MM.1S (cell line): ENCODE results near the gene PRSS33.

Experiments
- DNase-seq: peaks from one replicate; pipeline ENCODE4 v3.0.0-alpha.2; 2015
- H2AFZ ChIP-seq: fragments of 300-600 bp; sonication (generic); 2 replicates; pipeline ENCODE4 v1.6.0; 2016; ENCODE audit warnings: antibody characterized with exemption, low read length
- H3F3A ChIP-seq: fragments of 300-600 bp; sonication (generic); 2 replicates; pipeline ENCODE4 v1.6.1; 2016; ENCODE audit warnings: mild to moderate bottlenecking, antibody characterized with exemption, low read length, moderate library complexity, mixed read lengths; ENCODE audit not compliant: insufficient read depth
- H3K27ac ChIP-seq: fragments of 300-600 bp; sonication (generic); 2 replicates; pipeline ENCODE4 v1.5.1; 2016; ENCODE audit warnings: mild to moderate bottlenecking, low read length
- H3K27me3 ChIP-seq: fragments of 300-600 bp; sonication (generic); replicated peaks from 2 replicates; pipeline ENCODE4 v1.6.0; 2016; ENCODE audit warnings: low read length; ENCODE audit not compliant: insufficient read depth
- H3K36me3 ChIP-seq: fragments of 300-600 bp; sonication (generic); replicated peaks from 2 replicates; pipeline ENCODE4 v1.6.1; 2016; ENCODE audit warnings: mild to moderate bottlenecking, low read length, mixed read lengths; ENCODE audit not compliant: insufficient read depth
- H3K4me1 ChIP-seq: fragments of 300-600 bp; sonication (generic); 2 replicates; pipeline ENCODE4 v1.6.1; 2016; ENCODE audit warnings: low read length, mixed read lengths
- H3K4me2 ChIP-seq: fragments of 300-600 bp; sonication (generic); 2 replicates; pipeline ENCODE4 v1.6.0; 2016; ENCODE audit warnings: low read depth, low read length
- H3K4me3 ChIP-seq: fragments of 300-600 bp; sonication (generic); 2 replicates; pipeline ENCODE4 v1.5.1; 2016; ENCODE audit warnings: low read length, mixed read lengths
- H3K79me2 ChIP-seq: fragments of 300-600 bp; sonication (generic); 2 replicates; pipeline ENCODE4 v1.6.1; 2016; ENCODE audit warnings: mixed run types, low read length, mixed read lengths
- H3K9ac ChIP-seq: fragments of 300-600 bp; sonication (generic); 2 replicates; pipeline ENCODE4 v1.6.1; 2016; ENCODE audit warnings: low read length, mixed read lengths
- H3K9me2 ChIP-seq: fragments of 300-600 bp; sonication (generic); replicated peaks from 2 replicates; pipeline ENCODE4 v1.6.1; 2016; ENCODE audit warnings: mild to moderate bottlenecking, low read length, mixed read lengths; ENCODE audit not compliant: insufficient read depth
- H3K9me3 ChIP-seq: fragments of 300-600 bp; sonication (generic); replicated peaks from 2 replicates; pipeline ENCODE4 v1.6.1; 2016; ENCODE audit warnings: mild to moderate bottlenecking, low read length, mixed read lengths; ENCODE audit not compliant: insufficient read depth
- H4K20me1 ChIP-seq: fragments of 300-600 bp; sonication (generic); 2 replicates; pipeline ENCODE4 v1.6.1; 2016; ENCODE audit warnings: mild to moderate bottlenecking, low read length, moderate library complexity, mixed read lengths; ENCODE audit not compliant: insufficient read depth
- EZH2 ChIP-seq: fragments of 300-600 bp; sonication (generic); optimal IDR thresholded peaks from 2 replicates; pipeline ENCODE3; 2017; ENCODE audit warnings: low read depth, mild to moderate bottlenecking, antibody characterized with exemption, low read length, mixed read lengths
- EZH2phosphoT487 ChIP-seq: fragments of 300-600 bp; sonication (generic); IDR thresholded peaks from 2 replicates; pipeline ENCODE4 v1.6.1; 2018; ENCODE audit warnings: antibody characterized with exemption, low read length
- TF ChIP-seq, protein P1 (sequence below): fragments of 300-600 bp; sonication (generic); IDR thresholded peaks from 2 replicates; pipeline ENCODE4 v1.5.1; 2016; ENCODE audit warnings: antibody characterized with exemption, low read length, mixed read lengths

The PRSS33 gene

DNA sequence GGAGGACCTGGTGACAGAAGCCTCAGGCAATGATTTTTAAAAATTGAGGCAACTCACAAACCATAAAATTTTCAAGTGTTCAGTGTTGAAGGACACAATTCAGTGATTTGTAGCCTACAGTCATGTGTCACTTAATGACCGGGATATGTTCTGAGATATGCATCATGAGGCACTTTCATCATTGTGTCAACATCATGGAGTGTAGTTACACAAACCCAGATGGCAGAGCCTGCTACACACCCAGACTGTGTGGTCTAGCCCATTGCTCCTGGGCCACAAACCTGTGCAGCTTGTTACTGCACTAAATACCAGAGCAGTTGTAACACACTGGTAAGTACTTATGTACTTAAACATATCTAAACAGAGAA, 12.5 kb upstream of the PRSS33 start:
- H3K4me1 ChIP-seq = peaks cover 6% of the 10 kb centered on the region; the same call in 1 of the 2 replicates
- H3K79me2 ChIP-seq = no peaks in the 10 kb centered on the region
- no peak overlapping the region for H3K27ac ChIP-seq
- no peak overlapping the region for H3K4me2 ChIP-seq
- no peak overlapping the region for H2AFZ ChIP-seq
- no peaks in the 10 kb centered on the region for H4K20me1 ChIP-seq
- no peaks in the 10 kb centered on the region for H3F3A ChIP-seq
- H3K9me2 ChIP-seq = no peaks in the 10 kb centered on the region
- H3K27me3 ChIP-seq = peaks cover 53% of the 10 kb centered on the region
- no peak overlapping the region for H3K9ac ChIP-seq
- H3K9me3 ChIP-seq = no peaks in the 10 kb centered on the region
- H3K4me3 ChIP-seq = no peak overlapping the region
- no peaks in the 10 kb centered on the region for H3K36me3 ChIP-seq
- DNase-seq = no peak
- TF ChIP-seq, protein P1, sequence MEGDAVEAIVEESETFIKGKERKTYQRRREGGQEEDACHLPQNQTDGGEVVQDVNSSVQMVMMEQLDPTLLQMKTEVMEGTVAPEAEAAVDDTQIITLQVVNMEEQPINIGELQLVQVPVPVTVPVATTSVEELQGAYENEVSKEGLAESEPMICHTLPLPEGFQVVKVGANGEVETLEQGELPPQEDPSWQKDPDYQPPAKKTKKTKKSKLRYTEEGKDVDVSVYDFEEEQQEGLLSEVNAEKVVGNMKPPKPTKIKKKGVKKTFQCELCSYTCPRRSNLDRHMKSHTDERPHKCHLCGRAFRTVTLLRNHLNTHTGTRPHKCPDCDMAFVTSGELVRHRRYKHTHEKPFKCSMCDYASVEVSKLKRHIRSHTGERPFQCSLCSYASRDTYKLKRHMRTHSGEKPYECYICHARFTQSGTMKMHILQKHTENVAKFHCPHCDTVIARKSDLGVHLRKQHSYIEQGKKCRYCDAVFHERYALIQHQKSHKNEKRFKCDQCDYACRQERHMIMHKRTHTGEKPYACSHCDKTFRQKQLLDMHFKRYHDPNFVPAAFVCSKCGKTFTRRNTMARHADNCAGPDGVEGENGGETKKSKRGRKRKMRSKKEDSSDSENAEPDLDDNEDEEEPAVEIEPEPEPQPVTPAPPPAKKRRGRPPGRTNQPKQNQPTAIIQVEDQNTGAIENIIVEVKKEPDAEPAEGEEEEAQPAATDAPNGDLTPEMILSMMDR = no peak
- TF ChIP-seq EZH2phosphoT487 (no peak), EZH2 (no peak)

- H3K27ac ChIP-seq = no peak overlapping the region
- no peaks in the 10 kb centered on the region for H3F3A ChIP-seq
- H4K20me1 ChIP-seq = no peaks in the 10 kb centered on the region
- TF ChIP-seq EZH2phosphoT487 = no peak
- TF ChIP-seq EZH2 = no peak
- TF ChIP-seq, protein P1 = no peak
- H3K9me2 ChIP-seq = no peaks in the 10 kb centered on the region
- no peaks in the 10 kb centered on the region for H3K79me2 ChIP-seq
- H3K4me1 ChIP-seq = peaks cover 6% of the 10 kb centered on the region; the same call in 1 of the 2 replicates
- H3K9ac ChIP-seq = no peak overlapping the region
- no peak overlapping the region for H3K4me2 ChIP-seq
- H3K9me3 ChIP-seq = no peaks in the 10 kb centered on the region
- DNase-seq = no peak
- H3K27me3 ChIP-seq = peaks cover 49% of the 10 kb centered on the region
- H3K36me3 ChIP-seq = no peaks in the 10 kb centered on the region
- no peak overlapping the region for H2AFZ ChIP-seq
- no peak overlapping the region for H3K4me3 ChIP-seq
Measured at GRCh38 chr16:2799205-2799858, 12.0 kb upstream of the PRSS33 start.

DNA sequence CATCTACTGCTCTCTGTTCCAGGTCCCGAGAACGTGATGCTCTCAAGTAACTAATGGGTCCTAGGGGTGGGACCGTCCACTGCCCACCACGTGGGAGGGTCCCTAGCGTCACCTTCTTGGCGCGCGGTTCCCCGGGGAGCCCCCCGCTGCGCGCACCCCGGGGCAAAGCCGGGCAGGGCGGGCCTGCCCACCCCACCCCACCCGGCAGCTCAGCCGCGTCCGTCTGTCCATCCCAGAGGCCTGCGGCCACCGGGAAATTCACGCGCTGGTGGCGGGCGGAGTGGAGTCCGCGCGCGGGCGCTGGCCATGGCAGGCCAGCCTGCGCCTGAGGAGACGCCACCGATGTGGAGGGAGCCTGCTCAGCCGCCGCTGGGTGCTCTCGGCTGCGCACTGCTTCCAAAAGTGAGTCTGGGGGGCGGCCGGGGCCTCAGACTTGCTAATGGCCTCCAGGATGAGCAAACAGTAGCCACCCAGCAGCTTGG, 11.4 kb upstream of the PRSS33 start:
- no peak for DNase-seq
- Histone ChIP-seq H3K9ac (no peak overlapping the region), H3K4me2 (no peak overlapping the region), H3K27ac (no peak overlapping the region), H3K79me2 (no peaks in the 10 kb centered on the region), H3K36me3 (no peaks in the 10 kb centered on the region), H3F3A (no peaks in the 10 kb centered on the region), H3K4me3 (no peak overlapping the region), H2AFZ (no peak overlapping the region), H3K9me2 (no peaks in the 10 kb centered on the region), H4K20me1 (no peaks in the 10 kb centered on the region), H3K27me3 (peaks cover 49% of the 10 kb centered on the region), H3K9me3 (no peaks in the 10 kb centered on the region), H3K4me1 (peaks cover 6% of the 10 kb centered on the region; the same call in 1 of the 2 replicates)
- TF ChIP-seq EZH2 = no peak
- TF ChIP-seq EZH2phosphoT487 = no peak
- TF ChIP-seq, protein P1 = no peak
